PC-3 (cell line): ENCODE measurements around the gene TIMMDC1. TPM values are rescaled to one million over a fixed set of nuclear protein-coding genes. Genes with fewer than 3 reads are reported as not detected.
"Not testable (repeated sequence)": the region's sequence is repeated elsewhere in the genome, so short reads cannot be mapped to it uniquely, and the experiment has no call there.

ENCODE experiments used
- ATAC-seq: fragments of 200-7000 bp; cut with Tn5 transposase; 2 replicates; pipeline ENCODE4 v1.9.1; 2020; ENCODE audit warnings: mild to moderate bottlenecking, moderate library complexity
- BruUV-seq: library from RNA; stranded (reverse); fragments of 400-500 nt; replicated peaks from 2 replicates; lab custom pipeline; 2021; lab: Mats Ljungman, UMichigan
- CTCF ChIA-PET: fragments of 300-600 bp; sonication (Branson Sonifier 250); formaldehyde crosslinking; loops from one replicate; lab custom pipeline; 2022; ENCODE audit warnings: antibody characterized with exemption; lab: Charles Lee
- POLR2A ChIA-PET: fragments of 300-600 bp; sonication (Branson Sonifier 250); formaldehyde crosslinking; loops from one replicate; lab custom pipeline; 2022; ENCODE audit warnings: antibody characterized with exemption; ENCODE audit not compliant: unreplicated experiment; lab: Charles Lee
- DNase-seq: peaks from one replicate; pipeline ENCODE4 v3.0.0-alpha.2; 2015
- H2AFZ ChIP-seq: fragments of 300-600 bp; sonication (generic); 2 replicates; pipeline ENCODE4 v1.6.0; 2016; ENCODE audit warnings: antibody characterized with exemption, low read length
- H3F3A ChIP-seq: fragments of 300-600 bp; sonication (generic); one replicate; pipeline ENCODE4 v1.6.0; 2017; ENCODE audit warnings: antibody characterized with exemption, low read length, control low read depth, mild to moderate bottlenecking; ENCODE audit not compliant: unreplicated experiment
- H3K27ac ChIP-seq: fragments of 300-600 bp; sonication (generic); 2 replicates; pipeline ENCODE4 v1.5.1; 2016; ENCODE audit warnings: mild to moderate bottlenecking, low read length
- H3K27me3 ChIP-seq: fragments of 300-600 bp; sonication (generic); 2 replicates; pipeline ENCODE4 v1.6.1; 2016; ENCODE audit warnings: low read length, mixed read lengths
- H3K36me3 ChIP-seq: fragments of 300-600 bp; sonication (generic); 2 replicates; pipeline ENCODE4 v1.6.1; 2016; ENCODE audit warnings: low read depth, mixed run types, low read length, mixed read lengths
- H3K4me1 ChIP-seq: fragments of 300-600 bp; sonication (generic); 2 replicates; pipeline ENCODE4 v1.5.1; 2016; ENCODE audit warnings: low read length; ENCODE audit not compliant: insufficient read depth
- H3K4me2 ChIP-seq: fragments of 300-600 bp; sonication (generic); 2 replicates; pipeline ENCODE4 v1.6.0; 2016; ENCODE audit warnings: low read length
- H3K4me3 ChIP-seq: fragments of 300-600 bp; sonication (generic); 2 replicates; pipeline ENCODE4 v1.5.1; 2016; ENCODE audit warnings: mild to moderate bottlenecking, low read length, mixed read lengths
- H3K79me2 ChIP-seq: fragments of 300-600 bp; sonication (generic); 2 replicates; pipeline ENCODE4 v1.6.1; 2017; ENCODE audit warnings: low read length, mixed read lengths
- H3K9ac ChIP-seq: fragments of 300-600 bp; sonication (generic); 2 replicates; pipeline ENCODE4 v1.6.0; 2016; ENCODE audit warnings: mild to moderate bottlenecking, low read length
- H3K9me2 ChIP-seq: fragments of 300-600 bp; sonication (generic); replicated peaks from 2 replicates; pipeline ENCODE4 v1.6.1; 2016; ENCODE audit warnings: mixed run types, low read length, mixed read lengths
- H3K9me3 ChIP-seq: fragments of 300-600 bp; sonication (generic); 2 replicates; pipeline ENCODE4 v1.6.1; 2016; ENCODE audit warnings: low read length, mixed read lengths
- H4K20me1 ChIP-seq: fragments of 300-600 bp; sonication (generic); 2 replicates; pipeline ENCODE4 v1.6.1; 2016; ENCODE audit warnings: low read length, mixed read lengths
- EZH2 ChIP-seq: fragments of 300-600 bp; sonication (generic); IDR thresholded peaks from one replicate; pipeline ENCODE4 v1.6.1; 2017; ENCODE audit warnings: antibody characterized with exemption, mild to moderate bottlenecking, low read length; ENCODE audit not compliant: unreplicated experiment
- EZH2phosphoT487 ChIP-seq: fragments of 300-600 bp; sonication (generic); IDR thresholded peaks from 2 replicates; pipeline ENCODE4 v1.6.1; 2018; ENCODE audit warnings: mild to moderate bottlenecking, antibody characterized with exemption, low read length, borderline replicate concordance
- intact Hi-C: fragments of 100-400 bp; cut with micrococcal nuclease; formaldehyde crosslinking; loops from 2 replicates; pipeline ENCODE4 v1.9.0; 2023
- total RNA-seq: library from RNA; depleted of rRNA; stranded (reverse); fragments of >200 nt; gene quantifications from 2 replicates; pipeline ENCODE4 v1.2.3, GENCODE V29; 2014
- TF ChIP-seq, protein P1 (sequence below): fragments of 300-600 bp; sonication (generic); conservative IDR thresholded peaks from 2 replicates; pipeline ENCODE4 v1.5.1; 2017; ENCODE audit warnings: antibody characterized with exemption, low read depth, mild to moderate bottlenecking, low read length

TIMMDC1 gene
- total RNA-seq, 1 experiment from 2014 or later: 142 TPM

DNA sequence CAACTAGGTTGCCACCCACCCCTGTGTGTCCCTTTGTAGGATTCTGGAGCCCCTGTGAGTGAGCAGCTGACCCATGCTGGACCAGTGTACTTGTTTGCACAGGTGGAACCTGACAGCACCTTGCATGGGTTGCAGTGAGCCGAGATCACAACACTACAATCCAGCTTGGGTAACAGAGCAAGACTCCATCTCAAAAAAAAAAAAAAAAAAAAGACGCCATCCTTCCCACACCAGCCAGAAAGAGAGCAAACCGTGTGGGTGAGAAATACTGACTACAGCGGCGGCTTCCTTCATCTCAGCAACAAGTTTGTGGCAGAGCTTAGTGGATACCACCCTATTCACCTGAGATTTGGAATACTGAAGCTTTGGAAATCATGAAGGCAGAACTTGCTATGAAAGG is 61.8 kb downstream of the TIMMDC1 start:
- intact Hi-C loops: no loop called here
- Histone ChIP-seq H3K4me1 (no peaks in the 10 kb centered on the region), H3F3A (no peaks in the 10 kb centered on the region), H3K9me2 (no peaks in the 10 kb centered on the region), H3K79me2 (no peaks in the 10 kb centered on the region), H3K27me3 (no peaks in the 10 kb centered on the region), H3K4me3 (no peak overlapping the region), H3K27ac (no peak overlapping the region), H3K4me2 (no peak overlapping the region), H4K20me1 (no peaks in the 10 kb centered on the region), H3K36me3 (no peaks in the 10 kb centered on the region), H3K9ac (no peak overlapping the region), H2AFZ (peak overlapping the region; percentile 78; the same call in 1 of the 2 replicates), H3K9me3 (no peaks in the 10 kb centered on the region)
- TF ChIP-seq EZH2 (no peak), EZH2phosphoT487 (no peak)
- TF ChIP-seq, protein P1, sequence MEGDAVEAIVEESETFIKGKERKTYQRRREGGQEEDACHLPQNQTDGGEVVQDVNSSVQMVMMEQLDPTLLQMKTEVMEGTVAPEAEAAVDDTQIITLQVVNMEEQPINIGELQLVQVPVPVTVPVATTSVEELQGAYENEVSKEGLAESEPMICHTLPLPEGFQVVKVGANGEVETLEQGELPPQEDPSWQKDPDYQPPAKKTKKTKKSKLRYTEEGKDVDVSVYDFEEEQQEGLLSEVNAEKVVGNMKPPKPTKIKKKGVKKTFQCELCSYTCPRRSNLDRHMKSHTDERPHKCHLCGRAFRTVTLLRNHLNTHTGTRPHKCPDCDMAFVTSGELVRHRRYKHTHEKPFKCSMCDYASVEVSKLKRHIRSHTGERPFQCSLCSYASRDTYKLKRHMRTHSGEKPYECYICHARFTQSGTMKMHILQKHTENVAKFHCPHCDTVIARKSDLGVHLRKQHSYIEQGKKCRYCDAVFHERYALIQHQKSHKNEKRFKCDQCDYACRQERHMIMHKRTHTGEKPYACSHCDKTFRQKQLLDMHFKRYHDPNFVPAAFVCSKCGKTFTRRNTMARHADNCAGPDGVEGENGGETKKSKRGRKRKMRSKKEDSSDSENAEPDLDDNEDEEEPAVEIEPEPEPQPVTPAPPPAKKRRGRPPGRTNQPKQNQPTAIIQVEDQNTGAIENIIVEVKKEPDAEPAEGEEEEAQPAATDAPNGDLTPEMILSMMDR: no peak
- DNase-seq (no peak), ATAC-seq (no peak)
- POLR2A ChIA-PET: no interaction called here
- BruUV-seq: no TSS peak
- CTCF ChIA-PET: interaction anchor here (0.7 to 1.2 kb wide), 2 partner anchors 60 to 102 kb away, joined by 3 to 7 read pairs; no protein-coding TSS in a partner anchor

DNA sequence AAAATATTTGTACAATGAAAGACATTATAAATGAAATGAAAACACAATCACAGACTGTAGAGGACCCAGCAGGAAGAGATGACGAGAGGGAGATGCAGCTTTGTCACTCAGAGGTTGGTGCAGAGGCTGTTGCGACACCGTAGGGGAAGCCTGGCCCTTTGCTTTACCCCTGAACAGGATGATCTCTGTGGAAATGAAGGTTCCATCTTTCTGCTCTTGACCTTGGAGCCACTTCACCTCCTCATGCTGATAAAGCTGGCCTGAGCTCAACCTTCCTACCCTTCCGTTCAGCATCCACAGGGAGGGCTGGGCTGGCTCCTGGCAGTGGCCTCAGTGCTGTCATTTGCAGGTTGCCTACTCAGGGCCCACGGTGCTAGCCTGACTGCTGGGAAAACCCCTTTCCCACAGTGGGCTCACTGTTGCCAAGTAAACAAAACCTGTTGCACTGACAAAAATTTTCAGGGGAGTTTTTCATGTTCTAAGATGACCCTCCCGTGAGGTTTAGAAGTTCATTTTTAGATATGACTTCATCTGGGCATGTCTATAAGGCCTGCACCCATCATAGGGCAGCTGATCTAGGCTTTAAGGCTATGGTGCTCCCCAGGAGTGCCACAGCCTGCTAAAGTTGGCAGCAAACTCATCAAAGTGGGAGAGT is 64.1 kb downstream of the TIMMDC1 start:
- Histone ChIP-seq H3K27me3 (no peaks in the 10 kb centered on the region), H3K36me3 (no peaks in the 10 kb centered on the region), H3K79me2 (no peaks in the 10 kb centered on the region), H3K9me3 (no peaks in the 10 kb centered on the region), H3K4me3 (no peak overlapping the region), H3K4me1 (no peaks in the 10 kb centered on the region), H3K9me2 (no peaks in the 10 kb centered on the region), H3K4me2 (no peak overlapping the region), H3K27ac (no peak overlapping the region), H3F3A (no peaks in the 10 kb centered on the region), H3K9ac (no peak overlapping the region), H2AFZ (no peak overlapping the region), H4K20me1 (no peaks in the 10 kb centered on the region)
- intact Hi-C loops: no loop called here
- no TSS peak for BruUV-seq
- POLR2A ChIA-PET: no interaction called here
- ATAC-seq: no peak
- DNase-seq: no peak
- no peak for TF ChIP-seq EZH2phosphoT487
- TF ChIP-seq, protein P1: no peak
- no peak for TF ChIP-seq EZH2
- CTCF ChIA-PET: no interaction called here

- DNase-seq, H3K9me3 ChIP-seq, BruUV-seq, CTCF ChIA-PET, H3K27ac ChIP-seq, H3K79me2 ChIP-seq, H4K20me1 ChIP-seq, H3K9me2 ChIP-seq, POLR2A ChIA-PET, H3F3A ChIP-seq, H3K9ac ChIP-seq, H3K27me3 ChIP-seq, H3K4me3 ChIP-seq, intact Hi-C loops, ATAC-seq, H2AFZ ChIP-seq, H3K4me2 ChIP-seq, H3K36me3 ChIP-seq, H3K4me1 ChIP-seq: not testable (repeated sequence)
Measured at GRCh38 chr3:119563334-119563733, 65.0 kb downstream of the TIMMDC1 start.
